HUES6 (cell line): ENCODE data around the gene GABBR2.

Experiments
- H3K27ac ChIP-seq: 2 replicates; pipeline ENCODE4 v1.7.0; 2013; ENCODE audit warnings: low read depth, mild to moderate bottlenecking, low read length, inconsistent platforms
- H3K27me3 ChIP-seq: 2 replicates; pipeline ENCODE4 v1.6.1; 2013; ENCODE audit warnings: low read length; ENCODE audit not compliant: control insufficient read depth, insufficient read depth
- H3K36me3 ChIP-seq: 2 replicates; pipeline ENCODE4 v1.6.1; 2013; ENCODE audit warnings: low read length; ENCODE audit not compliant: control insufficient read depth, insufficient read depth
- H3K4me1 ChIP-seq: 2 replicates; pipeline ENCODE4 v1.6.1; 2013; ENCODE audit warnings: low read length; ENCODE audit not compliant: control insufficient read depth, insufficient read depth
- H3K4me3 ChIP-seq: 2 replicates; pipeline ENCODE4 v1.5.1; 2013; ENCODE audit warnings: low read depth, low read length
- H3K9ac ChIP-seq: one replicate; pipeline ENCODE4 v1.6.1; 2013; ENCODE audit warnings: mild to moderate bottlenecking, low read length
- H3K9me3 ChIP-seq: 2 replicates; pipeline ENCODE4 v1.6.1; 2013; ENCODE audit warnings: low read depth, low read length; ENCODE audit not compliant: control insufficient read depth, insufficient read depth

GABBR2 gene

GRCh38 chr9:98708933-98709911, at the start of gene GABBR2:
TSS of gene GABBR2 (minus strand) at chr9:98708935. CDS start at chr9:98708737, 198 bp downstream.
- Histone ChIP-seq H3K4me3 (peak within 1 kb of the TSS; percentile 59), H3K4me1 (peaks cover 15% of the 10 kb centered on the region), H3K27me3 (peaks cover 93% of the 10 kb centered on the region), H3K36me3 (no peaks in the 10 kb centered on the region), H3K27ac (no peak within 1 kb of the TSS), H3K9me3 (no peaks in the 10 kb centered on the region), H3K9ac (no peak within 1 kb of the TSS)

GRCh38 chr9:98755006-98755618, 46.4 kb upstream of the GABBR2 start:
- peaks cover 74% of the 10 kb centered on the region for H3K36me3 ChIP-seq
- no peak overlapping the region for H3K27ac ChIP-seq

GRCh38 chr9:98751210-98751609, 42.5 kb upstream of the GABBR2 start:
- no peaks in the 10 kb centered on the region for H3K9me3 ChIP-seq
- peaks cover 64% of the 10 kb centered on the region for H3K36me3 ChIP-seq
- no peak overlapping the region for H3K9ac ChIP-seq
- no peaks in the 10 kb centered on the region for H3K4me1 ChIP-seq
- no peak overlapping the region for H3K4me3 ChIP-seq
- H3K27ac ChIP-seq = no peak overlapping the region
- H3K27me3 ChIP-seq = no peaks in the 10 kb centered on the region

More at GRCh38 chr9:98755006-98755618, 46.4 kb upstream of the GABBR2 start:
- Histone ChIP-seq H3K4me3 (no peak overlapping the region), H3K4me1 (no peaks in the 10 kb centered on the region), H3K27me3 (no peaks in the 10 kb centered on the region), H3K9me3 (peaks cover 10% of the 10 kb centered on the region), H3K9ac (no peak overlapping the region)

DNA sequence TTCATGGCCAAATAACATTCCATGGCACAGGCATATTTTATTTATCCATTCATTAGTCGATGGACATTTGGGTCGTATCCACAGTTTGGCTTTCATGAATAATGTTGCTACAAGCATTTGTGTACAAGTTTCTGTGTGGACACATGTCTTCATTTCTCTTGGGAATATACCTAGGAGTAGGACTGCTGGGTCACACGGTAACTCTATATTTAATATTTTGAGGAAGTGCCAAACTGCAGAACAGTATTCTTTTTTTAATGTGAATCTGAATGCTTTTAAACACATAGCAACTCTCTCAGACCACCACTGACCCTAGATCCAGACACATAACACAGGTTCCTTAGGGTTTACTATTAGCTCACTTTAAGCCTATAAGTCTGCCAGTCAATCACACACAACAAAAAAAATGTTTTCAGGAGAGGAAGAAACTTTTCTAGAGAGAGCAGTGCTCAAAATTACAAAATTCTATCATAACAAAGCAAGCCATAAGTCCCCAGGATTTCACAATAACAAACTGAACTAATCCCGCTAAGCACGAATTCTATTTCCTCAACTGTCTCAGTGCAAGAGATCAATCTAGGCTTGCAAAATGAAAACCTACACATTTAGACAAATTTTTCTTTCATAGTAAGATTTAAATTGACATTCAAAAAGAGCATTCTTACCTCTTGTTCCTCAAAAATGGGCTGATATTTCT, 41.8 kb upstream of the GABBR2 start:
- Histone ChIP-seq H3K27me3 (no peaks in the 10 kb centered on the region), H3K36me3 (peaks cover 61% of the 10 kb centered on the region), H3K9ac (no peak overlapping the region), H3K9me3 (no peaks in the 10 kb centered on the region), H3K4me3 (no peak overlapping the region), H3K4me1 (no peaks in the 10 kb centered on the region), H3K27ac (no peak overlapping the region)

GRCh38 chr9:98747476-98747875, 38.7 kb upstream of the GABBR2 start:
- no peaks in the 10 kb centered on the region for H3K27me3 ChIP-seq
- H3K27ac ChIP-seq = no peak overlapping the region
- H3K9me3 ChIP-seq = no peaks in the 10 kb centered on the region
- no peak overlapping the region for H3K4me3 ChIP-seq
- no peaks in the 10 kb centered on the region for H3K4me1 ChIP-seq
- H3K9ac ChIP-seq = no peak overlapping the region
- H3K36me3 ChIP-seq = peaks cover 50% of the 10 kb centered on the region

DNA sequence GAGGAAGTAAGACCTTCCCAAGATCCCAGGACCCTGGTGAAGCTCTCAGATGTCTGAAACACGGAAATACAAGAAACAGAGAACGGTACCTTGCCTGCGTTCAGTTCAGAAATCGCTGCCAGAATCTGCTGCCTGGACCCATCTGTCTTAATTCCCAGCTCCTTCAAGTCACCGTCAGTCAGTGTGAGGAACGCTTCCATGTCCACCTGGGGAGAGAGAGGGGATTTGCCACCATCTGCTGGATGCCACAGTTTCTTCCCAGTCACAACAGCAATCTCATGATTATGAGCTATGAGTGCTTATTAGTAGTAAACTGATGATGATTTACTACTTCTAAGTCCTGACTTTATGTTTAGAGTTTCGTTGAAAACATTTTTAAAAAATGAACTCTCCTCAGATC, 36.7 kb upstream of the GABBR2 start:
- no peaks in the 10 kb centered on the region for H3K9me3 ChIP-seq
- H3K36me3 ChIP-seq = peaks cover 36% of the 10 kb centered on the region
- H3K4me1 ChIP-seq = no peaks in the 10 kb centered on the region

GRCh38 chr9:98743818-98744611, 35.3 kb upstream of the GABBR2 start:
- Histone ChIP-seq H3K9me3 (peaks cover 3% of the 10 kb centered on the region), H3K4me3 (no peak overlapping the region), H3K36me3 (peaks cover 27% of the 10 kb centered on the region), H3K27me3 (no peaks in the 10 kb centered on the region), H3K4me1 (no peaks in the 10 kb centered on the region), H3K9ac (no peak overlapping the region), H3K27ac (no peak overlapping the region)

More for the DNA sequence above, 36.7 kb upstream of the GABBR2 start:
- no peak overlapping the region for H3K9ac ChIP-seq
- no peak overlapping the region for H3K27ac ChIP-seq
- H3K4me3 ChIP-seq = no peak overlapping the region
- no peaks in the 10 kb centered on the region for H3K27me3 ChIP-seq

GRCh38 chr9:98743329-98743728, 34.6 kb upstream of the GABBR2 start:
- Histone ChIP-seq H3K27me3 (no peaks in the 10 kb centered on the region), H3K27ac (no peak overlapping the region), H3K4me1 (no peaks in the 10 kb centered on the region), H3K4me3 (no peak overlapping the region), H3K9ac (no peak overlapping the region), H3K9me3 (peaks cover 8% of the 10 kb centered on the region), H3K36me3 (peaks cover 25% of the 10 kb centered on the region)

GRCh38 chr9:98742325-98743280, 33.9 kb upstream of the GABBR2 start:
- Histone ChIP-seq H3K9ac (no peak overlapping the region), H3K9me3 (peaks cover 8% of the 10 kb centered on the region), H3K27me3 (no peaks in the 10 kb centered on the region), H3K27ac (no peak overlapping the region), H3K4me3 (no peak overlapping the region), H3K4me1 (no peaks in the 10 kb centered on the region), H3K36me3 (peaks cover 25% of the 10 kb centered on the region)
